Activated CD4-positive, alpha-beta T cell treated with anti-CD3 and anti-CD28 coated beads, Interleukin-2, amount 50 U/mL, for 48 hours (primary cell): Measurements from ENCODE around the gene ASCL5.

Experiments used
- DNase-seq, 2 experiments: peaks; one replicate each; pipeline ENCODE4 v3.0.0-alpha.2; 2020

Gene ASCL5

GRCh38 chr1:201153474-201154388 is 26.7 kb upstream of the ASCL5 start:
- DNase-seq, result peak; percentile 5 to 7

GRCh38 chr1:201149400-201149799 is 22.4 kb upstream of the ASCL5 start:
- DNase-seq, result peak in 1 of 2 experiments; percentile 12

GRCh38 chr1:201147396-201148015 is 20.5 kb upstream of the ASCL5 start:
- DNase-seq, result no peak

GRCh38 chr1:201146626-201147390 is 19.8 kb upstream of the ASCL5 start:
- no peak for DNase-seq

- no peak for DNase-seq
Observed at GRCh38 chr1:201145816-201146215, 18.8 kb upstream of the ASCL5 start.

- no peak for DNase-seq
Observed at GRCh38 chr1:201145132-201145531, 18.1 kb upstream of the ASCL5 start.

- no peak for DNase-seq
Observed at GRCh38 chr1:201144701-201145100, 17.7 kb upstream of the ASCL5 start.

GRCh38 chr1:201143726-201144635 is 17.0 kb upstream of the ASCL5 start:
- DNase-seq, result no peak

GRCh38 chr1:201142849-201143725 is 16.1 kb upstream of the ASCL5 start:
- no peak for DNase-seq

GRCh38 chr1:201142011-201142848 is 15.2 kb upstream of the ASCL5 start:
- DNase-seq, result no peak

GRCh38 chr1:201141418-201141817 is 14.4 kb upstream of the ASCL5 start:
- DNase-seq, result no peak

- no peak for DNase-seq
Observed at GRCh38 chr1:201140941-201141260, 13.9 kb upstream of the ASCL5 start.

- no peak for DNase-seq
Observed at GRCh38 chr1:201140235-201140940, 13.4 kb upstream of the ASCL5 start.

GRCh38 chr1:201139756-201140155 is 12.8 kb upstream of the ASCL5 start:
- no peak for DNase-seq

GRCh38 chr1:201139306-201139705 is 12.3 kb upstream of the ASCL5 start:
- no peak for DNase-seq

GRCh38 chr1:201138311-201138840 is 11.4 kb upstream of the ASCL5 start:
- no peak for DNase-seq

GRCh38 chr1:201137579-201138310 is 10.8 kb upstream of the ASCL5 start:
- no peak for DNase-seq

- DNase-seq, result no peak
Observed at GRCh38 chr1:201137024-201137392, 10.0 kb upstream of the ASCL5 start.
